ENCODE results near the gene GJC1.
A peak's percentile ranks its signal among the peaks of the same experiment; 100 is the strongest.
"Not testable (repeated sequence)": the region's sequence is repeated elsewhere in the genome, so short reads cannot be mapped to it uniquely, and the experiment has no call there.

The GJC1 gene

DNA sequence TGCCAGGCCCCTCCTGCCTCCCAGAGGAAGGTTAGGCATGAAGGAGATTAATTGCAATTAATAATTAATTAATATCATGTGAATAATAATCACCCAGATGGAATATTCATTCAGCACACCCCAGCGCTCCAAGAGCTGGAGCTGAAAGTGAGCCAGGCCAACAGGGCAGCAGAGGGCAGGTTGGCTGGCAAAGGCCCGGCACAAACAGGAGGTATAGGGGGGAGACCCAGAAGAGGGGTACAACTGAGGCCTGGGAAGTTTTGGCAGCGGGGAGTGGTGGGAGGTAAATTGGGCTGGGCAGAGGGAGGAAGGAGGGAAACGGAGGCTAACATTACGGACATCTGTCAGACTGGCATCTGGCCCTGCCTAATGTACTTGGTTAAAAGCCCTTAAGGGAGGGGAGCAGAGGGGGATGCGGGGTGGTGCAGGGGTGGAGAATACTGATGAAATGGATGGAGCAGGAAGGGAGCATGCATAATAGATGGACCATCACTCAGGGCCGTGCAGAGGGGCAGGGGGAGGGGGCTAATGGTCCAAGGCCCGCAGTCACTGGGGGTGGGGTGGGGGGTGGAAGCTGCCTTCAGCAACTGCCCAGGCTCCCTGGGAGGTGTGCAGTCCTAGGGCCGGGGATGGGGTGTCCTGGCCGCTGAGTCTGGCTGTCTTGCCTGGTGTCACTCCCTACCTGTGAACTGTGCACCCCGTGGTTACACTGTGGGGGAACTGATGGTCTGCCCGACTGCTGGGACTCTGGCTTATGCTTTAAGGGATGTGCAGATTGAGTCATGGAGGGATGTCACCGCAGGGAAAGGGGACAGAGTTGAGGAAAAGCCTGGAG is 69.4 kb downstream of the GJC1 start:
- DNase-seq (ENCODE audit: low spot score) = no peak

DNA sequence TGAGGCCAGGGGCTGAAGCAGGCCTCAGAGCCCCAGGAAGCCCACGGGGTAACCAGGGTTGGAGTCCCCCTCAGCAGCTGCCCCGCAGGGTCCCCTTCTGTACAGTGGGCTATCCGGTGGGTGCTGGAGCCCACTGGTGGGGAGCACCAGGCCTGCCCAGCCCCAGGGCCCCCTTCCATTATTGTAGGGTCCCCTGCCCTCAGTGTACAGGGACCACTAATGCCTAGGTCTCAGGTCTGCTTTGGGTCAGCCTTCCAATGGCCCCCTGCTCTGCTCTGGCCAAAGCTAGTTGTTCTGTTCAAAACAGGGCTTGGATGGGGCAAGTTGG is 70.2 kb downstream of the GJC1 start:
- DNase-seq (ENCODE audit: low spot score) = no peak

DNA sequence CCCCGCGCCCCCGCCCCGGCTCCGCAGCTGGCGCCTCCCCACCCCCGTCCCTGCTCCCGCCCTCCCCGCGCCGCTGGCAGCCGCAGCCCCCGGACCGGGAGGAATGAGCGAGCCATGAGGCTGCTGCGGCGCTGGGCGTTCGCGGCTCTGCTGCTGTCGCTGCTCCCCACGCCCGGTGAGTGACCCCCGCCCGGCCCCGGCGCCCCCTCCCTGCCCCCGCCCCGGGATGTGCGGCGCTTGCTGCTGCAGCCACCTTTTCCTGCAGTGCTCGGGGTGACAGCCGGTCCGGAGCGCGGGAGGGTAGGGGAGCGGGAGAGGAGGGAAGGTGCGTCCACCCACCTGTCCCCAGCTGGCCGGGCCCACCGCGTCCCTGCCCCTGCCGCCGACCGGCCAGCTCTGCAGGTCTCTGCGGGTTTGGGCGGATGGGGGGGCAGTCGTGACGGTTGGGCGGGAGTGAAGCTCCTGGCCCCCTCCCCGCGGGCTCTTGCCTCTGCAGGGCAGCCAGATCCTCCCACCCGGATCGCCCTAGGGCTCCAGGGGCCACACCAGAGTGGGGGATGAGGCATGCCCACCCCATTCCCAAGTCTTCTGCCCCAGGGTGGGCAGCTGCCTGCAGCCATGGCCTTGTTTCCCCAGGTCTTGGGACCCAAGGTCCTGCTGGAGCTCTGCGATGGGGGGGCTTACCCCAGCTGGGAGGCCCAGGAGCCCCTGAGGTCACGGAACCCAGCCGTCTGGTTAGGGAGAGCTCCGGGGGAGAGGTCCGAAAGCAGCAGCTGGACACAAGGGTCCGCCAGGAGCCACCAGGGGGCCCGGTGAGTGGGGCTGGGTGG is 70.8 kb downstream of the GJC1 start:
- no peak for DNase-seq (ENCODE audit: low spot score)

DNA sequence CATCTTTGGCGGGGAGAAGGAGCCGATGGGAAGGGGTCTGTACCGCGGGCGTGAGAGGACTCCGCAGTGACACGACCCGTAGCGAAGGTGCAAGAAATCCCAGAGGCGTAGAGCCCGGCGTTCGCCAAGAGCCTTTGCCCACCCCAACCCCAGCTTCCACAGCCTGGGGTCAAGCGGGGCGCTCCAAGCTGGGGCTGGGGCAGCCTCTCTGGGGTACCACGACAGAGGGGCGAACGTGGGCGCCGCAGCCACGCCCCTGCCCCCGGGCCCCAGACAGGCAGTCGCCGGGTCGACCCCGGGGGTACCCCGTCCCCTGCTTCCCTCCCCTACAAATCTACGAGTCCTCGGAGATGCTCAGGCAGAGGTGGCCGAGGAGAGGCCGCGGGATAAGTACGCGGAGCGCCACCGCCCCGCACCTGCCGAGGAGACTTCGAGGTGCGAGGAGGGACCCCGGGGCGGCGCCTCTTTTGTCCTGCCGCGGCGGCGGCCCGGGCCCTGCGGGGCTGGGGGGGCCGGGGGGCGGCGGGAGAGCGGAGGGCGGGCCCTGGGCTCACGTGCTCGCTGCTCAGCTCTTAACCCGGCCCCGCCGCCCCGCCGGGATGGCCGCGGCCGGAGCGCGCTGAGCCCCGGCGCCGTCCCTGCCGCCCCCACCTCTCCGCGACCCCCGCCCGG is 71.5 kb downstream of the GJC1 start, which contains the start of gene ADAM11:
Gene ADAM11, plus strand, starts transcription at position 575 of the 672 bp plus-strand sequence. CDS start 212 bp downstream, outside the sequence.
- DNase-seq (ENCODE audit: low spot score) = peak; percentile 82

DNA sequence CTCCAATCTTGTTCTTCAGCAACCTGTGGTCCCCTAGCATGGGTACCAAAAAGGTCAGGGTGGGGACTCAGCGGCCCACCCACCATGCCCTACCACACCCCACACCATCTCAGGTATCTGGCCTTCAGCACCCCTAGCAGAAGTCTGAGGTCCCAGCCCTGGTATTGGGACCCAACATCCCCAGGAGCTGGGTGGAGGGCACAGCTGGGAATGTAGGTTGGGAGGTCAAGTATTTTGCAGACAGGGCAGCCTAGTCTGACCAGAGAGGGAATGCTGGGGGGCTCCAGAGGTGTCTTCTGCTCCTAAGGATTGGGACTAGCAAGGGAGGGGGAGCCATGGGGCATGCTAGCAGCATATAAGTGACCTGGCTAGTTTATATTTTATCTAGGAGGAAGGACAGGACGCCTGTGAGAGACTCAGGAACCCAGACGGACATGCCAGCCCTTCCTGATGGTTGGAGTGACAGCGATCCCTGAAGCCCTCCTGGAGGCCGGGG is 72.1 kb downstream of the GJC1 start:
- DNase-seq (ENCODE audit: low spot score) = no peak

DNA sequence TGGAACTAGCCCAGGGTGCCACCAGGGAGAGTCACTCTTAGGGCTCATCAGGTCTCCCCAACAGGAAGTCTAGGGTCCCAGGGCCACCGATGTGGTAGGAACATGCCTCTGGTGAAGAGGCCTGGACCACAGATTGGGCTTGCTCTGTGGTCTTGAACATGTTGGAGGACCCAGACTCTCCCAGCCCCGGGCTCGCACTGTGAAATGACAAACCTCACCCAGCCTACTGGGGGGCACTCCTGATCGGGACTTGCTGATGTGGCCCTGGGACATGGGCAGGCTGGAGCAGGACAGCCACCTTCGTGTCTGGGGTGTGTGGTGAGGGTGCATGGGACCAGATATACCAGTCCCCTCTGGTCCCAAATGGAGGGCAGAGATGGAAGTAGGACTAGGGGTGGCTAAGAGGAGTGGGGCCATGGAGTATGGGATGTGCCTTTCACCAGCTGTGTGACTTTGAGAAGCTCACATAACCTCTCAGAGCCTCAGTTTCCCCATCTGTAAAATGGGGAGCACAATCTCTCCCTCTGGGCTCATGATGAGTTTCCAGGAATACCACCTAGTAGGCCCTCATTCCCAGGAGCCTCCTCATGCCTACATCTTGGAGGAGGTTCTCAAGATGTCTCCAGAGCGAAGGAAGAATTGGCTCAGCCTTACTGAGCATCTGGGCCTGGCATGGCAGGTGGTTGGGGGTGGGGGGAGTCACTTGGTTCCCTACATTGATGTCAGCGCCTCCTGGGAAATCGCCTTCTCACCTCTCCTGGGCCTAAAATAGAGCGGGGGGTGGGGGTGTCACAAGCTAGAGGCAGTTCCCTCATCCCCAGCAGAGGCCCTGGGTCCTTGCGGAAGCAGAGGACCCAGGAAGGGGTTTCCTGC is 72.8 kb downstream of the GJC1 start:
- DNase-seq (ENCODE audit: low spot score) = no peak

DNA sequence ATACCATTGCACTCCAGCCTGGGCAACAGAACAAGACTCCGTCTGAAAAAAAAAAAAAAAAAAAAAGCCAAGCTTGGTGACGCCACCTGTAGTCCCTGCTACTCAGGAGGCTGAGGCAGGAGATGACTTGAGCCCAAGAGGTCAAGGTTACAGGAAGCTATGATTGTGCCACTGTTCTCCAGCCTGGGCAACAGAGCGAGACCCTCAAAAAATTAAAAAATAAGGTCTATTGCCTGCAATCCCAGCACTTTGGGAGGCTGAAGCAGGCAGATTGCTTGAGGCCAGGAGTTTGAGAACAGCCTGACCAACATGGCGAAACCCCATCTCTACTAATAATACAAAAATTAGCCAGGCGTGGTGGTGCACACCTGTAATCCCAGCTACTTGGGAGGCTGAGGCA is 74.9 kb downstream of the GJC1 start:
- not testable (repeated sequence) for DNase-seq (ENCODE audit: low spot score)

DNA sequence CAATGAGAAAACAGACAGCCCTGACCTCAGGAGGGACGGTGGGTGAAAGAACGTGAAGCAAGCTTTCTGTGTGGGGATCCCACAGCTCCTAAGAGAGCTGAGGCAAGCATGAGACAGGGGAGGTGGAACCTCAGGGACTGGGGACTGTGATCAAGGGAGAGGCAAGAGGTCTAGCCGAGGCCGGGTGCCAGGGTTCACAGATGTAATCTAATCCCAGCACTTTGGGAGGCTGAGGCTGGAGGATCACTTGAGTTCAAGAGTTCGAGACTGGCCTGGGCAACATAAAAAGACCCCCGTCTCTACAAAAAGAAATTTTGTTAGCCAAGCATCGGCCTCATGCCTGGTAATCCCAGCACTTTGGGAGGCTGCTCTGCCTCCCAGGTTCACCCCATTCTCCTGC is 75.8 kb downstream of the GJC1 start:
- DNase-seq (ENCODE audit: low spot score) = no peak

DNA sequence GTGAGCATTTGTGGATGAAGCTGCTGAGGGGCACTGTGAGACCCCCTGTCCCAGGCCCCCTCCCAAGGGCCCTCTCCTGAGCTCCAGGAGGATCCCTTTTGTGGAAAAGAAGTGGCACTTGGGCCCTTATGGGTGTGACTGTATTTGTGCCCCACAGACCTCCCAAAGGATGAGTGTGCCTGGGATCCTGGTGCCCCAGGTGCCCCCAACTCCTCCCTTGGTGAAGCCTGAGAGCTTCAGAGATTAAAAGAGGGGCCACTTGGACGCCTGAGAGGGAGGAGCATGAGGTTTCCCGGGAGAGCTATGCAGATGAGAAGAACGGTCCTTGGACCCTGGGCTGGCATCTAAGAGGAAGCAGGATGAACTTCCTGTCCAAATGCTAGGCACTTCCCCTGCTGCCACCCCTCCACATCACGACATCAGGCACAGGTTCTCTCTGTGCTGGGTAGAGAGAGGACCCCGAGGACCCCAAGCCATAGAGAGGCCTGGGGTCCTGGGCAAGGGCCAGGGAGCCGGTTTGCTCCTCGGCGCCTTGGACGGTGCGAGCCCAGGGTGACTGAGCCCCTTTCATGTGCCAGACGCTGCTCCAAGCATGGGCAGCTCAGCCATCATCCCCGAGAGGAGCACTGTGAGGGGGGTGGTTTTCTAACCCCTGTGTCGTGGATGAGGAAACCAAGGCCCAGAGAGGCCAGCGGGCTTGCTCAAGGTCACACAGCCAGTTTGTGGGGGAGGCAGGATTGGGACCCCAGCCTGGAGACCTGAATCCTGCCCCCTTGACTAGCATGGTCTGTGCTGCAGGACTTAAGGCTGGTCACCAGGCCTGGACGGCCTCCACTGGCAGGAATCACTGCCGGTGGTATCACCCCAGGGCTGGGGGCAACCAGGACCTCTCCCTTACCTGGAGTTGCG is 76.9 kb downstream of the GJC1 start:
- DNase-seq (ENCODE audit: low spot score) = no peak

DNA sequence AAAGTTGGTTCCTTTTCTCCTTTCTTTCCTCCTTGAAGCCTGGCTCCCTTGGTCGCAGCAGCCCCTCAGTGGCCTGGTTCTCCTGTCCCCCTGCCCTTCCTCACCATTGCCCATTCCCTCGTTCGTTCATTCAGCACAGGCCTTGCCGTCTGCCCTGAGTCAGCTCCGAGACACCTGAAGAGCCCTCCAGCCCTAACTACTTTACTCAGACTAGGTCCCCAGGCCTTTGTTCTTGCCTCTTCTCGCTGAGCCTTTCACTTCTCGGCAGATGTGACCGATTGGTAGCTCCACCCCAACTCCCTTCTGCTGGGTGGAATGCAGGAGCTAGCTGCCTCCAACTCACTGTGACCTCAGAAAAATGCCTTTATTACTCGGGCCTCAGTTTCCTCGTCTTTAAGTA is 78.3 kb downstream of the GJC1 start:
- no peak for DNase-seq (ENCODE audit: low spot score)

DNA sequence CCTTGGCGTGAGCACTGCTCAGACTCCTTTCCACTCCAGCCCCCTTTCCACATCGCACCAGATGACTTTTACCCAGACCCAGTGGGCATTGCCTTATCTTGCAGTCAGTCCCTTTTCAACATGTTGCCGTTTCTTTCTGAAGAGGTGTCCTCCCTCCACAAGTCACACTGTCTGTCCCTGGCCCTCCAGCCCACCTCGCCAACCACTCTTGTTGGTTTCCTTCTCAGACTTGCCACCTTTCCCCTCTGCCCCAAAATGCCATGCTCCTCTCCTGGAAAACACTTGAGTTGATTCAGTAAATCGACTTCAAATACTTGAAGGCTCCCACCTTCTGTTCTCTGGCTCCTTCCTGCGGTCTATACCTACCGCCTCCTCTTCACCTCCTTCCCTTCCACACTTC is 78.8 kb downstream of the GJC1 start:
- DNase-seq (ENCODE audit: low spot score) = no peak

DNA sequence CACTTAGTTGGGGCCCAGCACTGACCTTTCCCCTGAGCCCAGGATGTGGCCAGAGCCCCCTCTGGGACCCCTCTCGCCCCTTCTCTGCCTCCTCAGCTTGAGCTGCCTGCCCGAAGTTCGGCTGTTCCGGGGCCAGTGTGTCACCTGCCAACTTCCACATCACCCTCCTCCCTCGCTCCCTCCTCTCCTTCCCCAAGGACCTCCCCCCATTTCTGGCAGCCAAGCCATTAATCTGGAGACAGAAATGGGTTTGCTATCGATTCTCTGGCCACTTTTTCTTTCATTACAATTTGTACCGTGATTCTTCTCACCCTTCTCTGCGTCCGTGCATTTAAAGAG is 80.1 kb downstream of the GJC1 start:
- DNase-seq (ENCODE audit: low spot score) = no peak

DNA sequence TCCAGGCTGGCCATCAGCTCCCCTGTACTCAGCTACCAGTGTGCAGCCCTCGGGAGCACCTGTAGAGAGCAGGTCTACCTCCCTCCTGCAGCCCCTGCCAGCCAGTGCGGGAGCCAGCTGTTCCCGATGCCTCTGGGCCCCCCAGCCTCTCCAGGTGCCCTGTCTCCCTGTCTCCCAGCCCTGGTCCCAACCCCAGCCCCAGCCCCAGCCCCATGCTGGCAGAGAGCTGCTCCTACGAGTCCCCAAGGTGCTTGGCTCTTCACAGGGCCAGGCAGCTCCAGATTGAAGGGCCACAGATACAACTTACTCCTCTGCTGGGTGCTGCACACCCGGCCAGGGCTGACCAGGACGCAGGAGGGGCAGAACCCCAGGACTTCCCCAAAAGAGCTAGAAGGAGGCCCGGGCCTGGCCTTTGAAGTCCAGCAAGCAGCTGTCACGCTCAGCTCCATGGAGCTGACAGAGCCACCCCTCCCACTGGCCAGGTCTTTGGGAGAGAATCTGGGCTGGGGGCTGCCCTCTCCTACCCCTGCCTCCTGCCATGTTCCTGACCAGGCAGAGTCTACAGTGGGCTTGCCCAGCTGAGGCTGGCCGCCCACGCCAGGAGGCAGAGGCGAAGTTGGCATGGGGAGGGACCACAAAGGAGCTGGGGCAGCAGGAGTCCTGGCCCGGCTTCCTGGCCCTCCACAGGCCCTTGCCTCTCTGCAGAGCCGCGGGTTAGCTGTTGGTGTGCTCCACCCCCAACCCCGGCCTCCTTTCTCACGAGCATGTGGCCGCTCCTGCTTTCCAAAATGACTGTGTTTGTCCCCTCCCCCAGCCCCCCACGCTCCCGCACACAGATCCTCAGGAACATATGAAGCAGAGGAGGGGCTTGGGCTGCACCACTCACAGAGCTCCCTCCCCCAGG is 80.8 kb downstream of the GJC1 start:
- DNase-seq (ENCODE audit: low spot score) = no peak
